ENCODE measurements around the gene RIC8A.
"Not testable (repeated sequence)": the region's sequence is repeated elsewhere in the genome, so short reads cannot be mapped to it uniquely, and the experiment has no call there.

The RIC8A gene

GRCh38 chr11:212150-213100 is 4.9 kb downstream of the RIC8A start:
- Histone ChIP-seq H3K9me3 (ENCODE audit: control insufficient read depth, low read depth, low read length) (no peaks in the 10 kb centered on the region), H3K27ac (ENCODE audit: low read length) (no peak overlapping the region)

DNA sequence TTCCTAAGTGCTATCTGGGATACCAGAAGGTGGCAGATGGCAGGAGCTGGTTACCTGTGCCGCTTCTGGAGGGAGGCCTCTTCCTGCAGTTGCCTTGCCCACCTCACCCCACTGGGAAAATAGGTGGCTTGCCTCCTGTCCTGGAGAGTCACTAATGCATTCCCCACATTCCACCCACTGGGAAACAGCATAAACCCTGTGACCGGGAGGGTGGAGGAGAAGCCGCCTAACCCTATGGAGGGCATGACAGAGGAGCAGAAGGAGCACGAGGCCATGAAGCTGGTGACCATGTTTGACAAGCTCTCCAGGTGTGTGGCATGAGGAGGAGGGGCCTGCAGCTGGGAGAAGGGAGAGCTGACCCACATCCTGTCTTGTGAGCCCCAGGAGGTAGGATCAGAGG is 5.6 kb downstream of the RIC8A start:
- Histone ChIP-seq H3K4me3 (ENCODE audit: low read length) (no peak overlapping the region), H3K4me1 (ENCODE audit: control insufficient read depth, low read depth, low read length) (no peaks in the 10 kb centered on the region), H3K9ac (ENCODE audit: low read length) (no peak overlapping the region), H3K27ac (ENCODE audit: low read length) (no peak overlapping the region), H3K27me3 (ENCODE audit: control insufficient read depth, insufficient read depth, low read length) (no peaks in the 10 kb centered on the region), H3K36me3 (ENCODE audit: control insufficient read depth, low read depth, low read length) (peaks cover 54% of the 10 kb centered on the region), H3K9me3 (ENCODE audit: control insufficient read depth, low read depth, low read length) (no peaks in the 10 kb centered on the region)

More at GRCh38 chr11:212150-213100, 4.9 kb downstream of the RIC8A start:
- no peaks in the 10 kb centered on the region for H3K4me1 ChIP-seq (ENCODE audit: control insufficient read depth, low read depth, low read length)
- H3K4me3 ChIP-seq (ENCODE audit: low read length) = no peak overlapping the region
- H3K36me3 ChIP-seq (ENCODE audit: control insufficient read depth, low read depth, low read length) = peaks cover 54% of the 10 kb centered on the region
- no peaks in the 10 kb centered on the region for H3K27me3 ChIP-seq (ENCODE audit: control insufficient read depth, insufficient read depth, low read length)
- no peak overlapping the region for H3K9ac ChIP-seq (ENCODE audit: low read length)

- H3K4me1 ChIP-seq (ENCODE audit: control insufficient read depth, low read depth, low read length) = no peaks in the 10 kb centered on the region
- H3K9me3 ChIP-seq (ENCODE audit: control insufficient read depth, low read depth, low read length) = no peaks in the 10 kb centered on the region
- no peak overlapping the region for H3K9ac ChIP-seq (ENCODE audit: low read length)
- peaks cover 54% of the 10 kb centered on the region for H3K36me3 ChIP-seq (ENCODE audit: control insufficient read depth, low read depth, low read length)
- no peaks in the 10 kb centered on the region for H3K27me3 ChIP-seq (ENCODE audit: control insufficient read depth, insufficient read depth, low read length)
- H3K4me3 ChIP-seq (ENCODE audit: low read length) = no peak overlapping the region
- H3K27ac ChIP-seq (ENCODE audit: low read length) = no peak overlapping the region
Observed at GRCh38 chr11:214083-214482, 6.6 kb downstream of the RIC8A start.

- Histone ChIP-seq H3K9ac (ENCODE audit: low read length) (no peak overlapping the region), H3K27ac (ENCODE audit: low read length) (no peak overlapping the region), H3K36me3 (ENCODE audit: control insufficient read depth, low read depth, low read length) (peaks cover 42% of the 10 kb centered on the region), H3K4me1 (ENCODE audit: control insufficient read depth, low read depth, low read length) (no peaks in the 10 kb centered on the region), H3K4me3 (ENCODE audit: low read length) (no peak overlapping the region), H3K27me3 (ENCODE audit: control insufficient read depth, insufficient read depth, low read length) (no peaks in the 10 kb centered on the region), H3K9me3 (ENCODE audit: control insufficient read depth, low read depth, low read length) (no peaks in the 10 kb centered on the region)
Observed at GRCh38 chr11:215581-216037, 8.1 kb downstream of the RIC8A start.

GRCh38 chr11:216081-216974 is 8.8 kb downstream of the RIC8A start:
- H3K36me3 ChIP-seq (ENCODE audit: control insufficient read depth, low read depth, low read length) = peaks cover 35% of the 10 kb centered on the region
- H3K27ac ChIP-seq (ENCODE audit: low read length) = no peak overlapping the region
- H3K4me3 ChIP-seq (ENCODE audit: low read length) = no peak overlapping the region
- H3K27me3 ChIP-seq (ENCODE audit: control insufficient read depth, insufficient read depth, low read length) = no peaks in the 10 kb centered on the region
- H3K9ac ChIP-seq (ENCODE audit: low read length) = no peak overlapping the region
- no peaks in the 10 kb centered on the region for H3K4me1 ChIP-seq (ENCODE audit: control insufficient read depth, low read depth, low read length)
- H3K9me3 ChIP-seq (ENCODE audit: control insufficient read depth, low read depth, low read length) = no peaks in the 10 kb centered on the region

DNA sequence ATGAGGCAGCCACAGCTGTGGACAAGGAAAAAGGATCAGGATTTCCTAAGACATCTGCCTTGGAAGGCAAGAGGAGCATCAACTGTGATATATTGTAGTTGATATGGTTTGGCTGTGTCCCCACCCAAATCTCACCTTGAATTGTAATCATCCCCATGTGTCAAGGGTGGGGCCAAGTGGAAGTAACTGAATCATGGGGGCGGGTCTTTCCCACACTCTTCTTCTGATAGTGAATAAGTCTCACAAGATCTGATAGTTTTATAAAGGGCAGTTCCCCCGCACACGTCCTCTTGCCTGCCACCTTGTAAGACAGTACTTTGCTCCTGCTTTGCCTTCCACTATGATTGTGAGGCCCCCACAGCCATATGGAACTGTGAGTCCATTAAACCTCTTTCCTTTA is 10.2 kb downstream of the RIC8A start:
- no peaks in the 10 kb centered on the region for H3K9me3 ChIP-seq (ENCODE audit: control insufficient read depth, low read depth, low read length)
- no peak overlapping the region for H3K27ac ChIP-seq (ENCODE audit: low read length)
- H3K4me3 ChIP-seq (ENCODE audit: low read length) = no peak overlapping the region
- peaks cover 21% of the 10 kb centered on the region for H3K36me3 ChIP-seq (ENCODE audit: control insufficient read depth, low read depth, low read length)
- no peaks in the 10 kb centered on the region for H3K27me3 ChIP-seq (ENCODE audit: control insufficient read depth, insufficient read depth, low read length)
- H3K9ac ChIP-seq (ENCODE audit: low read length) = no peak overlapping the region
- H3K4me1 ChIP-seq (ENCODE audit: control insufficient read depth, low read depth, low read length) = no peaks in the 10 kb centered on the region

DNA sequence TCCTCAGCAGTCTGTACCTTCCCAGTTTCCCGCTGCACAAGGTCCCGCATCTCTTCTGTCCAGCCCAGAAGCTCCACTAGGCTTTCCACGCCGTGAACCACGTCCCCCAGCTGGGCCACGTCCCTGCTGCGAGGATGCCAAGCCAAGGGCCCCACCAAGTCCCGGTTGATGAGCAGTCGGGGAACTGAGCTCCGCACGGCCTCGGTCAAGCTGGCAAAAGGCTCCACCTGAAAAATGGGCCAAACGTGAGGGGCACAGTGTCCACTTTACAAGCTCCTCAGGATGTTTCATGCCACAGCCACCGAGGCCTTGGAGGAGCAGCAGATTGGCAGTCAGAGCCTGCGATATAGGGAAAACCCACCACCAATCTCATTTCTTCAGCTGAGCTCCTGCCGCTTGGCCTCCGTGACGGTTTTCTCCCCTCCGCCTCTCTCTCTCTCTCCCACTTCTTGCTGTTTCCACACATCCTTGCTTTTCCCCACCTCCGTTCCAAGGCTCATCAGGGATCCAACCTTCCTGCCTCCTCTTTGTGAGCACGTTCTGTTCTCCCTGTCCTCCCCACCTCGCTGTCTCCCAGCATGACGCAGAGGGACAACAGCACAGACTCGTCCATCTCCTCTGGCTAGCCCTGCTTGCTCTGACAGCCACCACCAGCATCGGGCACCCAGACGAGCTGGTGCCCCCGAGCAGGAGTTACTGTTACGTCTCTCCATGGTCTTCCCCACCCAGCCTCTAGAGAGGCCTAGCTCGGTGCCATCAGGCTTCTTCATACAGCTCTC is 11.5 kb downstream of the RIC8A start:
- H3K4me3 ChIP-seq (ENCODE audit: low read length) = no peak overlapping the region
- no peak overlapping the region for H3K9ac ChIP-seq (ENCODE audit: low read length)
- H3K36me3 ChIP-seq (ENCODE audit: control insufficient read depth, low read depth, low read length) = peaks cover 13% of the 10 kb centered on the region
- H3K27me3 ChIP-seq (ENCODE audit: control insufficient read depth, insufficient read depth, low read length) = no peaks in the 10 kb centered on the region
- H3K4me1 ChIP-seq (ENCODE audit: control insufficient read depth, low read depth, low read length) = no peaks in the 10 kb centered on the region
- no peaks in the 10 kb centered on the region for H3K9me3 ChIP-seq (ENCODE audit: control insufficient read depth, low read depth, low read length)
- no peak overlapping the region for H3K27ac ChIP-seq (ENCODE audit: low read length)

- not testable (repeated sequence) for H3K27ac ChIP-seq (ENCODE audit: low read length); H3K9ac ChIP-seq (ENCODE audit: low read length); H3K9me3 ChIP-seq (ENCODE audit: control insufficient read depth, low read depth, low read length); H3K4me3 ChIP-seq (ENCODE audit: low read length); H3K27me3 ChIP-seq (ENCODE audit: control insufficient read depth, insufficient read depth, low read length); H3K36me3 ChIP-seq (ENCODE audit: control insufficient read depth, low read depth, low read length); H3K4me1 ChIP-seq (ENCODE audit: control insufficient read depth, low read depth, low read length)
Observed at GRCh38 chr11:220641-221215, 13.2 kb downstream of the RIC8A start.

GRCh38 chr11:221539-221938 is 14.0 kb downstream of the RIC8A start:
- H3K4me3 ChIP-seq (ENCODE audit: low read length) = no peak overlapping the region
- no peak overlapping the region for H3K27ac ChIP-seq (ENCODE audit: low read length)
- no peaks in the 10 kb centered on the region for H3K27me3 ChIP-seq (ENCODE audit: control insufficient read depth, insufficient read depth, low read length)
- H3K9me3 ChIP-seq (ENCODE audit: control insufficient read depth, low read depth, low read length) = no peaks in the 10 kb centered on the region
- H3K4me1 ChIP-seq (ENCODE audit: control insufficient read depth, low read depth, low read length) = no peaks in the 10 kb centered on the region
- H3K9ac ChIP-seq (ENCODE audit: low read length) = no peak overlapping the region
- H3K36me3 ChIP-seq (ENCODE audit: control insufficient read depth, low read depth, low read length) = no peaks in the 10 kb centered on the region

DNA sequence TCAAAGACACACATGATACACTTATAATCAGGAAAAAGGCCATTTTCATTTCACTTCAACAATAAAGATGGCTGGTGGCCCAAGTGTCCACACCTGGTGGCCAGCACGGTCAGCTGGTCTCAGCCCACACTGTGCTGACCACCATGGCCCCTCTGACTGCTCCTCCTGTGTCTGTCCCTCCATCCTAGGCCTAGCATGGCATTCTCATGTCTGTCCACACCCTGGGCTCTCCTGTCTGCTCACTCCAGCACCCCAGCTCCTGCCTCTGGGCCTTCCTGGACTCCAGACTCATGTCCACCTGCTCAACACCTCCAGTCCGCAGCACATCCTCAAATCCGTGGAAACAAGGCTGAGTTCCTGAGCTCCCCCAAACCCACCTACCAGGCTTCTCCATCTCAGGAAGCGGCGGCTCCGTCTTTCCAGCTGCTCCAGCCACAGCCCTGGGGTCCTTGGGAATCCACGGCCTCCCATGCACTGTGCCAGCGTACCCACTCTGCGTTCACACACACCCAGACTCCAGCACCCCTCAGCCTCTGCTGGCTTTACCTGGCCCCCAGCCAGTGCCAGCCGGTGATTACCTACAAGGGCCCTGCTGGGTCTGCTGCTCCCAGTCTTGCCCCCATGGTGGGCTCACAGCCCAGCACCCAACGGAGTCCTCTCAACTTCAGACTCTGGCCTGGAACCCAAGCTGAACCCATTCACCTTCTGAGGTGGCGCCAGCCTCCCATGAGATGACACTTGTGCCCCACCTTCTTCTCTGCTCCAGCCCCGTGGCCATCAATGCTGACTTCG is 14.7 kb downstream of the RIC8A start:
- Histone ChIP-seq H3K27me3 (ENCODE audit: control insufficient read depth, insufficient read depth, low read length) (no peaks in the 10 kb centered on the region), H3K9me3 (ENCODE audit: control insufficient read depth, low read depth, low read length) (no peaks in the 10 kb centered on the region), H3K4me3 (ENCODE audit: low read length) (no peak overlapping the region), H3K27ac (ENCODE audit: low read length) (no peak overlapping the region), H3K9ac (ENCODE audit: low read length) (no peak overlapping the region), H3K36me3 (ENCODE audit: control insufficient read depth, low read depth, low read length) (no peaks in the 10 kb centered on the region), H3K4me1 (ENCODE audit: control insufficient read depth, low read depth, low read length) (no peaks in the 10 kb centered on the region)

All from iPS-18a (cell line).